Ishikawa (cell line): ENCODE results near the gene ZNF785.

Source experiments
- CEBPB ChIP-seq: IDR thresholded peaks from 2 replicates; pipeline ENCODE4 v1.6.1; 2012
- CREB1 ChIP-seq: IDR thresholded peaks from 2 replicates; pipeline ENCODE4 v1.6.1; 2012; ENCODE audit warnings: low read depth
- EGR1 ChIP-seq: IDR thresholded peaks from 2 replicates; pipeline ENCODE4 v1.6.1; 2012
- EP300 ChIP-seq: IDR thresholded peaks from 2 replicates; pipeline ENCODE4 v1.6.1; 2012; ENCODE audit warnings: borderline replicate concordance
- FOXM1 ChIP-seq: IDR thresholded peaks from 2 replicates; pipeline ENCODE4 v1.6.1; 2012; ENCODE audit warnings: low read depth, borderline replicate concordance
- MAX ChIP-seq: IDR thresholded peaks from 2 replicates; pipeline ENCODE4 v1.6.1; 2012
- NFIC ChIP-seq: IDR thresholded peaks from 2 replicates; pipeline ENCODE4 v1.6.1; 2012
- RAD21 ChIP-seq: IDR thresholded peaks from 2 replicates; pipeline ENCODE4 v1.6.1; 2012; ENCODE audit warnings: low read depth
- REST ChIP-seq: IDR thresholded peaks from 2 replicates; pipeline ENCODE4 v1.6.1; 2012; ENCODE audit warnings: low read depth, mild to moderate bottlenecking
- TAF1 ChIP-seq: IDR thresholded peaks from 2 replicates; pipeline ENCODE4 v1.6.1; 2012; ENCODE audit warnings: low read depth, mild to moderate bottlenecking
- TCF12 ChIP-seq: IDR thresholded peaks from 2 replicates; pipeline ENCODE4 v1.6.1; 2012; ENCODE audit warnings: low read depth
- TEAD4 ChIP-seq: IDR thresholded peaks from 2 replicates; pipeline ENCODE4 v1.6.1; 2012
- USF1 ChIP-seq: IDR thresholded peaks from 2 replicates; pipeline ENCODE4 v1.6.1; 2012
- YY1 ChIP-seq: IDR thresholded peaks from 2 replicates; pipeline ENCODE4 v1.6.1; 2012; ENCODE audit warnings: low read depth
- ZBTB7A ChIP-seq: IDR thresholded peaks from 2 replicates; pipeline ENCODE4 v1.6.1; 2012; ENCODE audit warnings: low read depth

The ZNF785 gene

GRCh38 chr16:30559690-30560089 is 25.8 kb downstream of the ZNF785 start:
- no peak for TF ChIP-seq NFIC
- TF ChIP-seq MAX, result no peak
- TF ChIP-seq TCF12, result no peak
- TF ChIP-seq REST, result no peak
- TF ChIP-seq YY1, result no peak
- no peak for TF ChIP-seq CEBPB
- TF ChIP-seq USF1, result no peak
- no peak for TF ChIP-seq EP300
- no peak for TF ChIP-seq EGR1
- TF ChIP-seq TAF1, result no peak
- no peak for TF ChIP-seq FOXM1
- no peak for TF ChIP-seq CREB1
- TF ChIP-seq TEAD4, result no peak
- no peak for TF ChIP-seq ZBTB7A
- TF ChIP-seq RAD21, result no peak

- TF ChIP-seq EP300 (no peak), USF1 (no peak), TCF12 (no peak), RAD21 (no peak), EGR1 (no peak), MAX (no peak), ZBTB7A (no peak)
Observed at GRCh38 chr16:30558789-30559377, 26.6 kb downstream of the ZNF785 start.

- TF ChIP-seq FOXM1 (no peak; the same call in 1 of the 2 replicates), REST (no peak), NFIC (0 out of 2 replicates have a peak, but pooled peaks have one; percentile 6), TCF12 (peak; percentile 29), MAX (peak; percentile 58), EP300 (no peak), ZBTB7A (0 out of 2 replicates have a peak, but pooled peaks have one; percentile 70), YY1 (peak; percentile 99), RAD21 (no peak; the same call in 1 of the 2 replicates), TAF1 (no peak; the same call in none of the 2 replicates), TEAD4 (no peak), CEBPB (no peak), USF1 (no peak), EGR1 (peak; percentile 97), CREB1 (no peak)
Observed at GRCh38 chr16:30557957-30558788, 27.3 kb downstream of the ZNF785 start, which contains the start of gene ZNF764. Gene ZNF764, minus strand, starts transcription at chr16:30558374. Its CDS starts 192 bp downstream, at chr16:30558182.

GRCh38 chr16:30557707-30557956 is 27.9 kb downstream of the ZNF785 start:
- TF ChIP-seq ZBTB7A (peak; percentile 19; the same call in 1 of the 2 replicates), NFIC (no peak)

GRCh38 chr16:30556125-30556473 is 29.4 kb downstream of the ZNF785 start:
- TF ChIP-seq TAF1, result no peak
- TF ChIP-seq RAD21, result no peak
- no peak for TF ChIP-seq EGR1
- no peak for TF ChIP-seq TCF12
- no peak for TF ChIP-seq REST
- TF ChIP-seq YY1, result no peak
- no peak for TF ChIP-seq NFIC
- no peak for TF ChIP-seq USF1
- no peak for TF ChIP-seq FOXM1
- TF ChIP-seq MAX, result no peak
